HFFc6 (cell line): ENCODE measurements around the gene SBK1. TPM values are rescaled to one million over a fixed set of nuclear protein-coding genes. Genes with fewer than 3 reads are reported as not detected.

Experiments
- DNase-seq: peaks from one replicate; pipeline ENCODE4 v3.0.0-alpha.2; 2018
- H3K27ac Mint-ChIP-seq: 2 replicates; pipeline ENCODE4 v1.8.0; 2020; ENCODE audit warnings: mild to moderate bottlenecking, mixed read lengths
- H3K27me3 Mint-ChIP-seq: 2 replicates; pipeline ENCODE4 v1.8.0; 2021; ENCODE audit warnings: mild to moderate bottlenecking, moderate library complexity, mixed read lengths; ENCODE audit not compliant: insufficient read depth
- H3K36me3 Mint-ChIP-seq: 2 replicates; pipeline ENCODE4 v1.8.0; 2021; ENCODE audit warnings: low read depth, mixed read lengths
- H3K4me1 Mint-ChIP-seq: 2 replicates; pipeline ENCODE4 v1.8.0; 2020; ENCODE audit warnings: low read depth, mixed read lengths
- H3K4me3 Mint-ChIP-seq: 2 replicates; pipeline ENCODE4 v1.8.0; 2020; ENCODE audit warnings: mild to moderate bottlenecking, moderate library complexity, mixed read lengths
- H3K9me3 Mint-ChIP-seq: 2 replicates; pipeline ENCODE4 v1.8.0; 2020; ENCODE audit warnings: mild to moderate bottlenecking, mixed read lengths
- total RNA-seq, 6 experiments: library from RNA; stranded (reverse); fragmentation: NEBNext Ultra II Directional; extraction: Animal tissue kit (Norgen Biotek cat#: 25700); gene quantifications; 2 replicates in 1 of 6; 3 replicates in 5 of 6; pipeline ENCODE4 v1.2.3, GENCODE V29; 2021
- TF ChIP-seq, protein P1 (sequence below): fragments of 200-600 bp; sonication (generic); IDR thresholded peaks from 2 replicates; pipeline ENCODE4 v1.5.0; 2021; ENCODE audit warnings: antibody characterized with exemption, mild to moderate bottlenecking

SBK1 gene
- total RNA-seq, 6 experiments from 2014 or later = not detected

DNA sequence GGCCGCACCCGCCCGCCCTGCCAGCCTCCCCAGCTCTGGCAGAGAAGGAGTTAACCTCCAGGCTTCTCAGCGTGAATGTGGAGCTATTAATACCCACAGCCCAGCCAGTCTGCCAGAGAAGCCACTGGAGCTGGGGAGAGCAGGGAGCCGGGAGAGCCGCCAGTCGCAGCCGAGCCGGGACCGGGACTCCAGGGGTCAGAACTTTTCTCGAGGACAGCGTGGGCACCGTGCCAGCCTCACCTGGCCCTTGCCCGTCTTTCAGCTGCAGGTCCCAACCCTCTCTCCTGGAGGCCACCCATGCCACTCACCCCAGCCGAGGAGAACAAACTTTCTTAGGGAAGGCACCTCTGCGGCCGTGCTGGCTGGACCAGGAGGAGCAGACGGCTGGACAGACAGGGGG is 33.8 kb upstream of the SBK1 start:
- Mint-ChIP-seq H3K36me3 (no peaks in the 10 kb centered on the region), H3K27me3 (peaks cover 49% of the 10 kb centered on the region), H3K4me3 (no peak overlapping the region), H3K9me3 (no peaks in the 10 kb centered on the region), H3K4me1 (no peaks in the 10 kb centered on the region), H3K27ac (no peak overlapping the region)
- TF ChIP-seq, protein P1, sequence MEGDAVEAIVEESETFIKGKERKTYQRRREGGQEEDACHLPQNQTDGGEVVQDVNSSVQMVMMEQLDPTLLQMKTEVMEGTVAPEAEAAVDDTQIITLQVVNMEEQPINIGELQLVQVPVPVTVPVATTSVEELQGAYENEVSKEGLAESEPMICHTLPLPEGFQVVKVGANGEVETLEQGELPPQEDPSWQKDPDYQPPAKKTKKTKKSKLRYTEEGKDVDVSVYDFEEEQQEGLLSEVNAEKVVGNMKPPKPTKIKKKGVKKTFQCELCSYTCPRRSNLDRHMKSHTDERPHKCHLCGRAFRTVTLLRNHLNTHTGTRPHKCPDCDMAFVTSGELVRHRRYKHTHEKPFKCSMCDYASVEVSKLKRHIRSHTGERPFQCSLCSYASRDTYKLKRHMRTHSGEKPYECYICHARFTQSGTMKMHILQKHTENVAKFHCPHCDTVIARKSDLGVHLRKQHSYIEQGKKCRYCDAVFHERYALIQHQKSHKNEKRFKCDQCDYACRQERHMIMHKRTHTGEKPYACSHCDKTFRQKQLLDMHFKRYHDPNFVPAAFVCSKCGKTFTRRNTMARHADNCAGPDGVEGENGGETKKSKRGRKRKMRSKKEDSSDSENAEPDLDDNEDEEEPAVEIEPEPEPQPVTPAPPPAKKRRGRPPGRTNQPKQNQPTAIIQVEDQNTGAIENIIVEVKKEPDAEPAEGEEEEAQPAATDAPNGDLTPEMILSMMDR = no peak
- peak; percentile 13 for DNase-seq

DNA sequence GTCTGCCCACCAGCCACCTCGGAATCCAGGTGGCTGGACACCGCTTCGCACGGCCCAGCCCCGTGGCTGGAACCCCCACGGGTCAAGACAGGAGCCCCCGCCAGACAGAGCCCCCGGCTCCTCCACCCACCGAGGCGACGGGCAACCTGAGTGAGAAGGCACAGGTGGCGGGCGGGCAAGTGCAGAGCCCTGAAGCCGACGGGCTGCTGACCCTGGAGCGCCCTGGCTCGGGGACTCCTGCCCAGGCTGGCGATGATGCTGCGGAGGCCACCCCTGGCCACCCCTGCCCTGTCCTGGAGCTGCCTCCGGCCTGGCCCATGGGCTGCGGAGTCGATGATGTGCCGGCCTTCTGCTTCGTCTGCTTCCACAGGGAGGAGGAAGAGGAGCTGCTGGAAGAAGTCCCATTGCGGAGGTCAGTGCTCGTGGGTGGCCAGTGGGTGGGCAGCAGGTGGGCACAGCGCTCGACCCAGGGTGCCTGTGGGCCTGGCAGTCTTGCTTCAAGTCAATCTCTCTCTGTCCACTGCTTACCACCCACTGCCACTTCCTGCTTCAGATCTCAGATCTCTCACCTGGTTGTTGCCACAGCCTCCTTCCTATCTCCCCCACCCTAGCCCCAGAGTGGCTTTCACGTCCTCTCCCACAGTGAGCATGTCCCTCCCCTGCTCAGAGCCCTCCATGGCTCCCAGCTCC is 33.1 kb upstream of the SBK1 start:
- DNase-seq = no peak
- H3K36me3 Mint-ChIP-seq = no peaks in the 10 kb centered on the region
- no peaks in the 10 kb centered on the region for H3K4me1 Mint-ChIP-seq
- H3K27ac Mint-ChIP-seq = no peak overlapping the region
- H3K27me3 Mint-ChIP-seq = peaks cover 50% of the 10 kb centered on the region
- no peak overlapping the region for H3K4me3 Mint-ChIP-seq
- TF ChIP-seq, protein P1 = no peak
- no peaks in the 10 kb centered on the region for H3K9me3 Mint-ChIP-seq

DNA sequence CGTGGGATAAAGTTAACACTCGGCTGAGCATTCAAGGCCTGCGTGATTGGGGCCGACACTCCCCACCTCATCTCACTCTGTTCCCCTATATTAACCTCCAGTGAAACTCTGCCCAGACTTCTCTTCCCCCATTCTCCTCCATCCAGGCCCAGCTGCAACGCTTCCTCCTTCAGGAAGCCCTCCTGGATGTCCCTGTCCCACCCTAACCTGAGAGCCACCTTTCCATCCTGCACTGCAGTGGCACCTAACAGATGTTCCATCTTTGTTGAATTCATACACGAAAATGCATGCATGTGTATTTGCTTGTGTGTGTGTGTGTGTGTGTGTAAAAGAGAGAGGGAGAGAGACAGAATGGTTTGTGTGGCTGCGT is 32.6 kb upstream of the SBK1 start:
- no peak overlapping the region for H3K27ac Mint-ChIP-seq
- no peak overlapping the region for H3K4me3 Mint-ChIP-seq
- H3K36me3 Mint-ChIP-seq = no peaks in the 10 kb centered on the region
- H3K27me3 Mint-ChIP-seq = peaks cover 53% of the 10 kb centered on the region
- TF ChIP-seq, protein P1 = no peak
- no peak for DNase-seq
- no peaks in the 10 kb centered on the region for H3K9me3 Mint-ChIP-seq
- H3K4me1 Mint-ChIP-seq = no peaks in the 10 kb centered on the region

DNA sequence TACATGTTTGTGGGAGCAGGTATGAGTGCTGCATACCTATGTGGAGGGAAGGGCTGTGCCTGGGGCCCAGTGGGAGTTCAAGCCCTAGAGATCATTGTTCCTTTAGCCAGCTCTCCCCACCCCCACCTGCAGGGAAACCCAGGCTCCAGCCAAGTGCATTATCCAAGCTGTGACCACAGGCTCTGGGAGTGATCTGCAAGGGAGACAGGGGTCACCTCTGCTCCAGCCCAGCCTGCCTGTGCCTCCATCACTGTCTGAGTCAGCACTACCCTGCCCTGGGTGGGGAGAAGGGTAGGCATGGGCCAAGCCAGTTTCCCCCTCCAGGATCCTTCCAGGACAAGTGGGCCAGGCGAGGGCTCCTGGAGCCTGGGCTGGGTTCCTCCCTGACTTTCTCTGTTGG is 32.1 kb upstream of the SBK1 start:
- H3K9me3 Mint-ChIP-seq = no peaks in the 10 kb centered on the region
- H3K27ac Mint-ChIP-seq = no peak overlapping the region
- H3K27me3 Mint-ChIP-seq = peaks cover 56% of the 10 kb centered on the region
- TF ChIP-seq, protein P1 = no peak
- no peak for DNase-seq
- no peaks in the 10 kb centered on the region for H3K4me1 Mint-ChIP-seq
- no peaks in the 10 kb centered on the region for H3K36me3 Mint-ChIP-seq
- no peak overlapping the region for H3K4me3 Mint-ChIP-seq

DNA sequence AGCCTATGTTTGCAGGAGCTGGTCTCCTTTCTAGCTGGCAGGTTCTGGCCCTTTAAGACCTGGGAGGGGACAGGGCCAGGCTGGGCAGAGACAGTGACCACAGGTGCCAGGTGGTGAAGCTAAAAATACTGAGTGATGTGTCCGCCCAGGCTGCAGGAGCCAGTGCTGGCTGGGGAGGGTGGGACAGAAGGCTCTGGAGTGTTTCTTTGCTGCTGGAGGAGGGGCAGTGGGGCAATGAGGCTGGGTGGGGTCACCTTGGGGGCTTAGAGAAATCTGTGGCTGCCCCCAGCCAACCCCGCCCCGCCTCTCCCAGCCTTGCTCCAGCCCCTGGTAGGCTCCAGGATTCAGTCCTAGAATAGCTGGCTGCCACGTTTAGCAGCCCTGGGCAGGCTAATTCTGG is 30.4 kb upstream of the SBK1 start:
- TF ChIP-seq, protein P1 = no peak
- H3K9me3 Mint-ChIP-seq = no peaks in the 10 kb centered on the region
- H3K27me3 Mint-ChIP-seq = peaks cover 53% of the 10 kb centered on the region
- no peak overlapping the region for H3K27ac Mint-ChIP-seq
- H3K4me3 Mint-ChIP-seq = no peak overlapping the region
- no peaks in the 10 kb centered on the region for H3K4me1 Mint-ChIP-seq
- no peak for DNase-seq
- no peaks in the 10 kb centered on the region for H3K36me3 Mint-ChIP-seq
